AG09309 (cell line): ENCODE results near the gene CCDC126.

Experiments used
- DNase-seq: peaks from one replicate; pipeline ENCODE4 v3.0.0-alpha.2; 2010; ENCODE audit warnings: low read depth
- H3K4me3 ChIP-seq: 2 replicates; pipeline ENCODE4 v1.5.1; 2011; ENCODE audit warnings: mild to moderate bottlenecking, low read depth, low read length, moderate library complexity; ENCODE audit not compliant: control insufficient read depth
- CTCF ChIP-seq: IDR thresholded peaks from 2 replicates; pipeline ENCODE4 v1.5.1; 2011; ENCODE audit warnings: mild to moderate bottlenecking, low read depth, low read length, inconsistent platforms; ENCODE audit not compliant: insufficient read depth, control insufficient read depth; ENCODE audit errors: missing control alignments

The CCDC126 gene

GRCh38 chr7:23693224-23693623 is 96.0 kb downstream of the CCDC126 start:
- TF ChIP-seq CTCF: no peak
- no peak for DNase-seq
- H3K4me3 ChIP-seq: no peak overlapping the region
